HFF-Myc (cell line): Measurements from ENCODE around the gene DIABLO.

Experiments
- DNase-seq: peaks from one replicate; pipeline ENCODE4 v3.0.0-alpha.2; 2011; ENCODE audit warnings: low read depth; ENCODE audit errors: extremely low read depth
- H3K4me3 ChIP-seq: replicated peaks from 2 replicates; pipeline ENCODE4 v1.5.1; 2011; ENCODE audit warnings: low read depth, mild to moderate bottlenecking, control low read depth, low read length
- TF ChIP-seq, protein P1 (sequence below): IDR thresholded peaks from 2 replicates; pipeline ENCODE4 v1.5.1; 2012; ENCODE audit warnings: mild to moderate bottlenecking, low read depth, low read length, control low read depth; ENCODE audit errors: missing control alignments

DIABLO gene

DNA sequence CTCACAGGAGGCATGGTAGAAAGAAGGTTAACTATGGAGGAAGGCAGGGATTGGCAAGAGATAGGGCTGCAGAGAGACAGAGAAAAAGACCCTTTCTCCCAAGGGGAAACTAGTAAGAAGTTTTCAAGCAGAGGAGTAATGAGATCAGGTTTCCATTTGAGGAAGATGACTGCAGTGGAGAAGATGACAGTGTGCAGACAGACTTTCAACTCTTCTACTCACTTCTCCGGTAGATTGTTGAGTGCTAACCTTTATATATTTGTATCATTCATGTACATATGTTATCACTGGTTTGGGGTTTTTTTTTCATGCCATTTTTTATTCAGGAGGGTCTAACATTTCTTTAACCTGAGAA lies 28.3 kb downstream of the DIABLO start:
- no peak overlapping the region for H3K4me3 ChIP-seq
- TF ChIP-seq, protein P1, sequence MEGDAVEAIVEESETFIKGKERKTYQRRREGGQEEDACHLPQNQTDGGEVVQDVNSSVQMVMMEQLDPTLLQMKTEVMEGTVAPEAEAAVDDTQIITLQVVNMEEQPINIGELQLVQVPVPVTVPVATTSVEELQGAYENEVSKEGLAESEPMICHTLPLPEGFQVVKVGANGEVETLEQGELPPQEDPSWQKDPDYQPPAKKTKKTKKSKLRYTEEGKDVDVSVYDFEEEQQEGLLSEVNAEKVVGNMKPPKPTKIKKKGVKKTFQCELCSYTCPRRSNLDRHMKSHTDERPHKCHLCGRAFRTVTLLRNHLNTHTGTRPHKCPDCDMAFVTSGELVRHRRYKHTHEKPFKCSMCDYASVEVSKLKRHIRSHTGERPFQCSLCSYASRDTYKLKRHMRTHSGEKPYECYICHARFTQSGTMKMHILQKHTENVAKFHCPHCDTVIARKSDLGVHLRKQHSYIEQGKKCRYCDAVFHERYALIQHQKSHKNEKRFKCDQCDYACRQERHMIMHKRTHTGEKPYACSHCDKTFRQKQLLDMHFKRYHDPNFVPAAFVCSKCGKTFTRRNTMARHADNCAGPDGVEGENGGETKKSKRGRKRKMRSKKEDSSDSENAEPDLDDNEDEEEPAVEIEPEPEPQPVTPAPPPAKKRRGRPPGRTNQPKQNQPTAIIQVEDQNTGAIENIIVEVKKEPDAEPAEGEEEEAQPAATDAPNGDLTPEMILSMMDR, result no peak
- DNase-seq, result no peak

DNA sequence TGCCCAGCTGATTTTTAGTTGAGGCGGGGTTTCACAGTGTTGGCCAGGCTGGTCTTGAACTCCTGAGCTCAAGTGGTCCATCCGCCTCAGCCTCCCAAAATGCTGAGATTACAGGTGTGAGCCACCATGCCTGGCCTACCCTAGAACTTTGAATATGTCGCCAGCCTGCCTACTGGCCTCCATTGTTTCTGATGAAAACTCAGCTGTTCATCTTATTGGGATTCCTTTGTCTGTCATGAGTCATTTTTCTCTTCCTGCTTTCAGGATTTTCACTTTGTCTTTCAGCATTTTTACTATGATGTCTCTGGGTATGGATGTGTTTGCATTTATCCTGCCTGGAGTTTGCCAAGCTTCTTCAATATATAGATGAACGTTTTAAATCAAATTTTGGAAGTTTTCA lies 30.4 kb downstream of the DIABLO start:
- no peak for DNase-seq
- no peak overlapping the region for H3K4me3 ChIP-seq

DNA sequence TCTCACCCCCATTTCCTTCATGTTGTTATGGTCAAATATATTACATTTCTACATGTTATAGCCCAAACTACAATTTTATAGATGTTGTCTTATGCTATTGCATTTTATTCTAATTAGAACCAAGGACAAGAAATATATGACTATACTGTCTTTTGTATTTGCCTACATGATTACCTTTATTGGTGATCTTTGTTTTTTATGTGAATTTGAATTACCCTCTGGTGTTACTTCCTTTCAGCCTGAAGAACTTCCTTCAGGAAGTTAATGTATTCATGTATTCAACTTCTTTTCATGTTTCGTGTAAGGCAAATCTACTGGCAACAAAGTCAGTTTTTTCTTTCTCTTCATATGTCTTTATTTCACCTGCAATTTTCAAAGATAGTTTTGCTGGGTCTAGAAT lies 31.0 kb downstream of the DIABLO start:
- TF ChIP-seq, protein P1, result no peak
- H3K4me3 ChIP-seq, result no peak overlapping the region
- DNase-seq, result no peak

More for the DNA sequence above, 30.4 kb downstream of the DIABLO start:
- TF ChIP-seq, protein P1, result no peak

DNA sequence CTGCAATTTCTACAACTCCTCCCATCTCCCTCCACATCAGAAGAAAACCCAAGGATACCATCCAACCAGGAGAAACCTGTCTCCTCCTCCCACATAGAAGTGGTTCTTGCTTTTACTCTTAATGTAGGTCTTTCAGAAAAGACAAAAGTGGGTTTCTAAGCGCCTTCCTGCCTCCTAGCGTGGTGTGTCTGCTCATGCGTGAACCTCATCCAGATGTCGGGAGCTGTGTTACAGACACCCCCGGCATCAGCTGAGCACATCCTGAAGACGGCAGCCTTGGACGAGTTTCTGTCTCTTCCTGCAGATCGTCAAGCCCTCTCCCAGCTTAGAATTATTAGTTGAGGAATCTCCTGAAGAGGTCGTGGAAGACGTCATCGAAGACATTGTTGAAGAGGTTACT lies 33.4 kb downstream of the DIABLO start:
- H3K4me3 ChIP-seq, result no peak overlapping the region
- DNase-seq, result no peak
- TF ChIP-seq, protein P1, result no peak

DNA sequence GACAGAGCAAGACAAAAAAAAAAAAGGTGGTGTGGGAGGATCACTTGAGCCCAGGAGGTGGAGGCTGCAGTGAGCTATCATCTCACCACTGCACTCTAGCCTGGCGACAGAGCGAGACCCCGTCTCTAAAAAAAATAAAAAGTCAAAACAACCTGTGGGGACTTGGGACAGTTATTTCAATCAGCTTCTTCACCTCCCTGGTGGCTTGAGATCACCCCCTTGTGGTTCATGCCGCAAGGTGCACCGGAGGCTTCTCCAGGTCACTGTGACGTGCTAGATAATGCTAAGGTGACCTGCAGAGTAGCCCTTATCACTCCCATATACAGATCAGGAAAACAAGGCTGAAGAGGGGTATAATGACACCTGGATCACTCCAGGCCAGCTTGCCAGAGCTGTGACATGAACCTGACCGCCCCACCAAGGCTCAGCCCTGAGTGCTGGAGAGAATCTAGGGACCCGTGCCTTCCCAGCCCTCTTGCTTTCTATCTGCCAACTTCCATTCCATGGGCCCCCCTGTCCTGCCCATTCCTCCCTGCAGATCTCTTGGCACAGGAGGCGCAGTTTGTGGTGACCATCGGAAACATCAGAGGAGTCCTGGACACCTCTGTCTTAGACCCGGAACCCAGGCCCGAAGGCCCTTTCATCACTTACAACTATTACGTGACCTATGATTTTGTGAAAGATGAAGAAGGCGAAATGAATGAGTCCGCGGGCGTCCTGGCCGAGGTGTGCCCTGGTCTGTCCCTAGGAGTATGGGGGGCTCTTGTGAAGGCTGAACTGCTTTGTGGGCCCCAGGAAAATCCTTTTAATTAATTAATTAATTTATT lies 34.8 kb downstream of the DIABLO start:
- H3K4me3 ChIP-seq, result no peak overlapping the region
- TF ChIP-seq, protein P1, result peak; percentile 89
- DNase-seq, result no peak

DNA sequence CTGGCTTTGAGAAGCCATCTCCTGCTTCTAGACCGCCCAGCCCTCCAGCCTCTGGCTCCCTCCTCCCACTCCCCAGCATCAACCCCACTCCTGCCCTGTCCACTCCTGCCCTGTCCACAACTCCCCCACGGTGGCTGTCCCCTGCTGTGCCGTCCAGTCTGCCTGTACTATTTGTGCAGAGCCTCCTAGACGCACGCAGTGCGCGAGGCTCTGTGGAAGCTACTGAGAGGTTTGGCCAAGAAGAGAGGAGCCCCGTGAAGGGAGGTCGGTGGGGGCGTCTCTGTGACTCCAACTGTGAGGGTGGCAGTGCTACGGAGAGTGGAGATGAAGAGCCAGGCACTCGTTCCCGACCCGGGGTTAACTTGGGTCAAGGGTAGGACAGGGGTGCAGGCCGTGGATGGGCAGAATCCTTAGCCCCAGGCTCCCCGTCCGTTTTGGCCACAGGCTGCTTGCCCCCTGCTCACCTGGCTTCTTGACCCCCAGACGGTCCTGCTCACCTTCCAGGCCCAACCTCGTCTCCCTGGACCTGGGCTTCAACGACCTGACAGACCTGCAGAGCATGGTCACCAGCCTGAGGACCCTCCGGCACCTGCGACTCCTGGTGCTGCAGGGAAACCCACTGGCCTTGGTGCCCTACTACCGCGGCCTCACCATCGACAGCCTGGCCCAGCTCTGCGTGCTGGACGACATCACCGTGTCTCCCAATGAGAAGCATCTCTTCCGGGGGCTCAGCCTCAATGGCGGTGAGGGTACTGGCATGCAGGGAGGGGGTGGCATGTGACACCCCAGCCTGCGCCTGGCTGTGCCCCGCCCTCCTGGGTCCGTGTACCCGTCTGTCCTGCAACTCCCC lies 36.0 kb downstream of the DIABLO start:
- TF ChIP-seq, protein P1, result no peak

More for the DNA sequence above, 36.0 kb downstream of the DIABLO start:
- H3K4me3 ChIP-seq, result no peak overlapping the region
- no peak for DNase-seq
